SJCRH30 (cell line): Measurements from ENCODE around the gene PKMYT1. TPM values are rescaled to one million over a fixed set of nuclear protein-coding genes. Genes with fewer than 3 reads are reported as not detected.

Source experiments
- DNase-seq, 2 experiments: peaks; one replicate each; pipeline ENCODE4 v3.0.0-alpha.2; 2015 to 2020
- H3K27ac ChIP-seq: fragments of 250-450 bp; sonication (Bioruptor Pico); 2 replicates; pipeline ENCODE4 v1.5.1; 2020; ENCODE audit warnings: mild to moderate bottlenecking, moderate library complexity
- H3K27me3 ChIP-seq: fragments of 250-450 bp; sonication (Bioruptor Pico); 2 replicates; pipeline ENCODE4 v1.5.1; 2020; ENCODE audit warnings: mild to moderate bottlenecking, moderate library complexity
- H3K36me3 ChIP-seq: fragments of 250-450 bp; sonication (Bioruptor Pico); 2 replicates; pipeline ENCODE4 v1.5.1; 2020; ENCODE audit warnings: mild to moderate bottlenecking, moderate library complexity
- H3K4me1 ChIP-seq: fragments of 250-450 bp; sonication (Bioruptor Pico); 2 replicates; pipeline ENCODE4 v1.5.1; 2020; ENCODE audit warnings: mild to moderate bottlenecking, moderate library complexity
- H3K4me3 ChIP-seq: fragments of 250-450 bp; sonication (Bioruptor Pico); 2 replicates; pipeline ENCODE4 v1.5.1; 2020; ENCODE audit warnings: mild to moderate bottlenecking, moderate library complexity
- H3K9me3 ChIP-seq: fragments of 250-450 bp; sonication (Bioruptor Pico); replicated peaks from 2 replicates; pipeline ENCODE4 v1.5.1; 2020; ENCODE audit warnings: mild to moderate bottlenecking, moderate library complexity
- total RNA-seq: library from RNA; depleted of rRNA; stranded (reverse); fragments of >200 nt; shearing (Covaris generic); gene quantifications from 2 replicates; pipeline ENCODE4 v1.2.3, GENCODE V29; 2014; rRNA removed

Gene PKMYT1
- total RNA-seq, 1 experiment from 2014 or later: 45.8 TPM

DNA sequence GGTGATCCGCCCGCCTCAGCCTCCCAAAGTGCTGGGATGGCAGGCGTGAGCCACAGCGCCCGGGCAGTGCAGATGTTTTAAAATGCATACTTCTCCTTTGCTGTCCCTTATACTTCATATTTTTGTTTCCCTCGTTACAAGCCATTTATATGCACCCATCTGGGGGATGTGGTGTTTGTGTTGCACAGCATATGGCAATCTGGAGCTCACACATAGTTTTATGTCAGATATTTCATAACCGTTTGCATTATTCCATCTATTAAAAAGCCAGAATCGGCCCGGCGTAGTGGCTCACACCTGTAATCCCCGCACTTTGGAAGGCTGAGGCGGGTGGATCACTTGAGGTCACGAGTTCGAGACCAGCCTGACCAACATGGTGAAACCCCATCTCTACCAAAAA, 56.8 kb downstream of the PKMYT1 start:
- Histone ChIP-seq H3K4me3 (no peak overlapping the region), H3K27me3 (no peaks in the 10 kb centered on the region), H3K36me3 (no peaks in the 10 kb centered on the region), H3K9me3 (no peaks in the 10 kb centered on the region), H3K4me1 (peaks cover 12% of the 10 kb centered on the region), H3K27ac (no peak overlapping the region)
- DNase-seq: no peak

Other genes with a start within 250 kb of the PKMYT1 start
- 85.9 and 107 TPM in 2 replicates for gene SRRM2, start 227.8 kb downstream of the PKMYT1 start, total RNA-seq
- gene ELOB, start 203.2 kb downstream of the PKMYT1 start, total RNA-seq: 90.5 and 119 TPM in 2 replicates
- gene PRSS33, start 192.9 kb downstream of the PKMYT1 start, total RNA-seq: not detected in 2 replicates
- not detected in 2 replicates for gene PRSS41, start 182.0 kb downstream of the PKMYT1 start, total RNA-seq
- gene PRSS21, start 163.2 kb downstream of the PKMYT1 start, total RNA-seq: not detected in 2 replicates
- gene ZG16B, start 150.1 kb downstream of the PKMYT1 start, total RNA-seq: not detected in 2 replicates
- gene PRSS22, start 122.3 kb downstream of the PKMYT1 start, total RNA-seq: not detected in 2 replicates
- gene FLYWCH2, start 97.2 kb downstream of the PKMYT1 start, total RNA-seq: 35.4 and 40.6 TPM in 2 replicates
- gene FLYWCH1, start 68.5 kb downstream of the PKMYT1 start, total RNA-seq: 9.1 and 9.7 TPM in 2 replicates
- gene KREMEN2, start 16.2 kb downstream of the PKMYT1 start, total RNA-seq: 13.8 and 14.9 TPM in 2 replicates
- 28.1 and 34.1 TPM in 2 replicates for gene PAQR4, start 11.1 kb downstream of the PKMYT1 start, total RNA-seq
- not detected in 2 replicates for gene CLDN9, start 32.5 kb upstream of the PKMYT1 start, total RNA-seq
- not detected in 2 replicates for gene CLDN6, start 37.7 kb upstream of the PKMYT1 start, total RNA-seq
- gene TNFRSF12A, start 39.9 kb upstream of the PKMYT1 start, total RNA-seq: 29.0 and 32.1 TPM in 2 replicates
- gene HCFC1R1, start 43.5 kb upstream of the PKMYT1 start, total RNA-seq: 16.8 and 18.9 TPM in 2 replicates
- gene THOC6, start 43.6 kb upstream of the PKMYT1 start, total RNA-seq: 25.5 and 29.4 TPM in 2 replicates
- gene BICDL2, start 56.5 kb upstream of the PKMYT1 start, total RNA-seq: not detected in 2 replicates
- 0.06 and 0.13 TPM in 2 replicates for gene MMP25, start 66.1 kb upstream of the PKMYT1 start, total RNA-seq
- gene IL32, start 85.2 kb upstream of the PKMYT1 start, total RNA-seq: 158 and 177 TPM in 2 replicates
- gene ZSCAN10, start 118.8 kb upstream of the PKMYT1 start, total RNA-seq: 0.73 and 0.76 TPM in 2 replicates
- gene ZNF205, start 132.1 kb upstream of the PKMYT1 start, total RNA-seq: 12.9 and 13.7 TPM in 2 replicates
- 2.5 and 3.0 TPM in 2 replicates for gene ZNF213, start 154.6 kb upstream of the PKMYT1 start, total RNA-seq
- gene OR1F1, start 207.8 kb upstream of the PKMYT1 start, total RNA-seq: 0.47 TPM in 1 of 2 replicates, not detected in the other